GM12892 (cell line): ENCODE results near the gene TMOD2.
A peak's percentile ranks its signal among the peaks of the same experiment; 100 is the strongest.

Source experiments
- DNase-seq: peaks from one replicate; pipeline ENCODE4 v3.0.0; 2011; ENCODE audit not compliant: insufficient read length
- FAIRE-seq: peaks from 2 replicates; lab custom pipeline; 2011; peaks lifted over from hg19 to GRCh38; lab: Jason Lieb, UNC
- POLR2A ChIP-seq: IDR thresholded peaks from 2 replicates; pipeline ENCODE4 v1.6.1; 2011; ENCODE audit warnings: low read depth, low read length, control low read depth
- POLR2AphosphoS5 ChIP-seq: IDR thresholded peaks from 2 replicates; pipeline ENCODE4 v1.6.1; 2011; ENCODE audit warnings: low read depth, low read length, control low read depth
- TAF1 ChIP-seq: IDR thresholded peaks from 2 replicates; pipeline ENCODE4 v1.6.1; 2011; ENCODE audit warnings: low read depth, mild to moderate bottlenecking, control low read depth, low read length, borderline replicate concordance

Gene TMOD2

GRCh38 chr15:51809457-51809856 is 58.1 kb downstream of the TMOD2 start:
- FAIRE-seq, result no peak
- TF ChIP-seq POLR2A (no peak), POLR2AphosphoS5 (no peak), TAF1 (no peak)
- DNase-seq, result no peak

GRCh38 chr15:51812598-51812997 is 61.2 kb downstream of the TMOD2 start:
- no peak for FAIRE-seq
- TF ChIP-seq TAF1 (no peak), POLR2A (no peak), POLR2AphosphoS5 (no peak)
- no peak for DNase-seq

- FAIRE-seq (no peak), DNase-seq (no peak)
- TF ChIP-seq POLR2A (no peak), POLR2AphosphoS5 (no peak), TAF1 (no peak)
Measured at GRCh38 chr15:51814606-51815005, 63.2 kb downstream of the TMOD2 start.

- TF ChIP-seq TAF1 (no peak), POLR2A (no peak)
- no peak for FAIRE-seq
- DNase-seq, result no peak
Measured at GRCh38 chr15:51816611-51817010, 65.2 kb downstream of the TMOD2 start.

- DNase-seq, result no peak
- TF ChIP-seq TAF1, result no peak
- TF ChIP-seq POLR2AphosphoS5, result no peak
- no peak for TF ChIP-seq POLR2A
- FAIRE-seq, result no peak
Measured at GRCh38 chr15:51818150-51818549, 66.8 kb downstream of the TMOD2 start.

GRCh38 chr15:51825698-51826097 is 74.3 kb downstream of the TMOD2 start:
- no peak for FAIRE-seq
- no peak for TF ChIP-seq POLR2A
- TF ChIP-seq TAF1, result no peak
- no peak for TF ChIP-seq POLR2AphosphoS5
- no peak for DNase-seq

- DNase-seq (no peak), FAIRE-seq (no peak)
- TF ChIP-seq POLR2A (no peak), POLR2AphosphoS5 (no peak), TAF1 (no peak)
Measured at GRCh38 chr15:51828621-51829375, 77.4 kb downstream of the TMOD2 start.

- TF ChIP-seq POLR2A (peak; percentile 91), TAF1 (no peak), POLR2AphosphoS5 (peak; percentile 71)
- FAIRE-seq, result peak; percentile 96
- peak; percentile 82 for DNase-seq
Measured at GRCh38 chr15:51829376-51830275, 78.2 kb downstream of the TMOD2 start, which contains the start of gene TMOD3. Gene TMOD3 (plus strand): TSS chr15:51829653. CDS start chr15:51862885, 33,232 bp downstream.

- TF ChIP-seq POLR2A (no peak), TAF1 (0 out of 2 replicates have a peak, but pooled peaks have one; percentile 25)
- FAIRE-seq, result no peak
- DNase-seq, result no peak
Measured at GRCh38 chr15:51830276-51830806, 78.9 kb downstream of the TMOD2 start.

GRCh38 chr15:51833772-51834171 is 82.4 kb downstream of the TMOD2 start:
- DNase-seq, result no peak
- TF ChIP-seq POLR2AphosphoS5 (no peak), POLR2A (no peak), TAF1 (no peak)
- FAIRE-seq, result no peak

GRCh38 chr15:51837792-51838251 is 86.4 kb downstream of the TMOD2 start:
- FAIRE-seq (no peak), DNase-seq (no peak)
- TF ChIP-seq TAF1, result no peak
- no peak for TF ChIP-seq POLR2AphosphoS5
- no peak for TF ChIP-seq POLR2A
